Activated CD4-positive, alpha-beta T cell treated with anti-CD3 and anti-CD28 coated beads, Interleukin-2, amount 50 U/mL, for 48 hours (primary cell): ENCODE data around the gene IL3RA.
"Not testable (repeated sequence)": the region's sequence is repeated elsewhere in the genome, so short reads cannot be mapped to it uniquely, and the experiment has no call there.

Experiments used
- DNase-seq, 2 experiments: peaks; one replicate each; pipeline ENCODE4 v3.0.0-alpha.2; 2020

IL3RA gene

GRCh38 chrX:1336331-1336943 is at the start of gene IL3RA:
Gene IL3RA (plus strand): TSS chrX:1336785. CDS start chrX:1341766, 4,981 bp downstream.
- DNase-seq: no peak

- no peak for DNase-seq
Observed at GRCh38 chrX:1289535-1289934, 47.0 kb upstream of the IL3RA start.

GRCh38 chrX:1291110-1291740 is 45.4 kb upstream of the IL3RA start:
- no peak for DNase-seq

GRCh38 chrX:1292575-1293290 is 43.9 kb upstream of the IL3RA start:
- DNase-seq: no peak

- DNase-seq: no peak
Observed at GRCh38 chrX:1294301-1295067, 42.1 kb upstream of the IL3RA start.

- no peak for DNase-seq
Observed at GRCh38 chrX:1295550-1295949, 41.0 kb upstream of the IL3RA start.

- not testable (repeated sequence) for DNase-seq
Observed at GRCh38 chrX:1297591-1297990, 39.0 kb upstream of the IL3RA start.

GRCh38 chrX:1300449-1300848 is 36.1 kb upstream of the IL3RA start:
- no peak for DNase-seq

GRCh38 chrX:1305411-1305810 is 31.2 kb upstream of the IL3RA start:
- no peak for DNase-seq

- no peak for DNase-seq
Observed at GRCh38 chrX:1306909-1307625, 29.5 kb upstream of the IL3RA start.

- DNase-seq: no peak
Observed at GRCh38 chrX:1307626-1308340, 28.8 kb upstream of the IL3RA start.

GRCh38 chrX:1308476-1308875 is 28.1 kb upstream of the IL3RA start:
- DNase-seq: no peak

- not testable (repeated sequence) for DNase-seq
Observed at GRCh38 chrX:1308917-1309316, 27.7 kb upstream of the IL3RA start.

GRCh38 chrX:1313788-1314187 is 22.8 kb upstream of the IL3RA start:
- no peak for DNase-seq

- peak; percentile 26 to 41 for DNase-seq
Observed at GRCh38 chrX:1316527-1316926, 20.1 kb upstream of the IL3RA start.

- DNase-seq: no peak
Observed at GRCh38 chrX:1321674-1322073, 14.9 kb upstream of the IL3RA start.

GRCh38 chrX:1322393-1322792 is 14.2 kb upstream of the IL3RA start:
- DNase-seq: peak; percentile 53 to 65

- DNase-seq: peak; percentile 60 to 75
Observed at GRCh38 chrX:1323315-1323714, 13.3 kb upstream of the IL3RA start.

- no peak for DNase-seq
Observed at GRCh38 chrX:1325515-1326116, 11.0 kb upstream of the IL3RA start.

- DNase-seq: no peak
Observed at GRCh38 chrX:1327651-1328304, 8.8 kb upstream of the IL3RA start.

GRCh38 chrX:1330605-1331004 is 6.0 kb upstream of the IL3RA start:
- DNase-seq: no peak
